SU-DHL-6 (cell line): ENCODE data around the gene NME4.

Source experiments
- CTCF ChIP-seq: fragments of 200-600 bp; sonication (generic); IDR thresholded peaks from one replicate; pipeline ENCODE4 v1.5.1; 2017; ENCODE audit warnings: antibody characterized with exemption, mild to moderate bottlenecking, low read length, moderate library complexity; ENCODE audit not compliant: insufficient read depth, poor library complexity, severe bottlenecking
- EZH2phosphoT487 ChIP-seq: fragments of 200-600 bp; sonication (generic), shearing (Covaris generic); conservative IDR thresholded peaks from 2 replicates; pipeline ENCODE4 v1.6.1; 2018; ENCODE audit warnings: mild to moderate bottlenecking, antibody characterized with exemption, low read length, moderate library complexity, mixed read lengths

- TF ChIP-seq CTCF (no peak), EZH2phosphoT487 (no peak)
Observed at GRCh38 chr16:424623-425081, 27.7 kb downstream of the NME4 start.
